HS-27A (cell line): ENCODE results near the gene COL15A1.
"Not testable (repeated sequence)": the region's sequence is repeated elsewhere in the genome, so short reads cannot be mapped to it uniquely, and the experiment has no call there.

Source experiments
- DNase-seq: peaks from one replicate; pipeline ENCODE4 v3.0.0-alpha.2; 2012; ENCODE audit warnings: low read depth, missing footprints

Gene COL15A1

GRCh38 chr9:98943682-98944056 is at the start of gene COL15A1:
TSS of gene COL15A1 (plus strand) at chr9:98943907. CDS start at chr9:98944062, 155 bp downstream.
- DNase-seq: no peak

GRCh38 chr9:98894171-98894570 is 49.5 kb upstream of the COL15A1 start:
- no peak for DNase-seq

DNA sequence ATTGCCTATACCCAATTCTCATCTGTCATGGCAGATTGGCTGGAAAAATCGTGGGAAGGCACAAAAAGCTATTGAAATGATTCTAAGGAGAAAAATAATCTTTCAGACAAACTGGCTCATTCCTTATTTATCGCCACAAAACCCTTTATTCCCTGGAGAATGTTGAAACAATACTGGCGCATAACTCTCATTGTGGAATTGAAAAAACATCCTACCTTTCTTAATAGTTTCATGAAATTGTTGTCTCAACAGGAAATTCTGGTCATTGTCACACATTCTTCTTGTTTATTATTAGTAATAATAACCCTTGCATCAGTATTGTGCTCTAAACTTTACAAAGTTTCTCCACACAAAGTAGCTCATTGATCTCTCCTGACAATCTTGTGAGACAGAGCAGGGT is 48.9 kb upstream of the COL15A1 start:
- no peak for DNase-seq

DNA sequence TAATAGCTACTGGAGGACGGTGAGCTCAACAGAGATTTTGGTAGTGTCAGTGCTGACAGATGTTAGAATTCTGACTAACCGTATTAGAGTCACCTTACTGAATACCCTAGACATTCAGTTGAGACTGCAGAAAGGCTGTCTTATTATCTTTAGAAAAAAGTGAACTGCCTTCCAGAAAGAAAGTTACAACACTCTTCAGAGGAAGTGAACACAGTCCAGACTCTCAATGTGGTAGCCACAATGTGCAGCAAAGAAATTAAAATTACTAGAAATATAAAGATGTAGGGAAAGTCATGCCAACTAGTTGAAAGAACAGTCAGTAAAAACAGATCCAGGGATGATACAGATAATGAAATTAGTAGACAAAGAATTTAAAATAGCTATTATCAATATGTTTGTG is 47.1 kb upstream of the COL15A1 start:
- no peak for DNase-seq

GRCh38 chr9:98897745-98898144 is 46.0 kb upstream of the COL15A1 start:
- peak; percentile 59 for DNase-seq

- no peak for DNase-seq
These were observed 44.2 kb upstream of the COL15A1 start for GRCh38 chr9:98899408-98900056.

DNA sequence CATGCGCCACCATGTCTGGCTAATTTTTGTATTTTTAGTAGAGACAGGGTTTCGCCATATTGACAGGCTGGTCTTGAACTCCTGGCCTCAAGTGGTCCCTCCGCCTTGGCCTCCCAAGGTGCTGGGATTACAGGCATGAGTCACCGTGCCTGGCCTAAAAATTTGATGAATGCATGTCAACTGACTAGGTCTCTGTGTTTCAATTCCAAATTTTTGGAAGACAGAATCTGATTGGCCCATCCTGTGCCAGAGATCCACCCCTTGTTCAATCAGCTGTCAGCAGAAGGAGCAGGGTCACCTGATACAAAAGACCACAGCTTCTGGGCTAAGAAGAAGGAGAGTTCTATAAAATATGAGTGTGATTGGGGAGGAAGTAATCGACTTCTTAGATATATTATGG is 43.5 kb upstream of the COL15A1 start:
- no peak for DNase-seq

DNA sequence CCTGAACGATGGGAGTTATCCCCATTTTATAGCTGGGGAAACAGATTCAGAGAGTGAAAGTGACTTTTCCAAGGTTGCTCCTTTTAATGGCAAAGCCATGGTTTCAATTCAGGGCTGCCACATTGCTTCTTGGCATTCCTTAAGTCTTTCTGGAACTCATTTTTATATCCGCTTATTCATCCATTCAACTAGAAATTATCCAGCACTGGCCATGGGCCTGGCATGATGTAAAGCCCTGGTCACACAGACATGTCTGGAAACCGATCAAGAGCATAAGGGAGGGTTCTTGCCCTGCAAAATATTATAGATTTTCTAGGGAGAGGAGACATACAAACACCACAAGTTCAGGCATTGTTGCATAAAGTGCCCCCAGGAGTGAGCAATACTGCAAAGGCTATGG is 43.0 kb upstream of the COL15A1 start:
- DNase-seq: no peak

DNA sequence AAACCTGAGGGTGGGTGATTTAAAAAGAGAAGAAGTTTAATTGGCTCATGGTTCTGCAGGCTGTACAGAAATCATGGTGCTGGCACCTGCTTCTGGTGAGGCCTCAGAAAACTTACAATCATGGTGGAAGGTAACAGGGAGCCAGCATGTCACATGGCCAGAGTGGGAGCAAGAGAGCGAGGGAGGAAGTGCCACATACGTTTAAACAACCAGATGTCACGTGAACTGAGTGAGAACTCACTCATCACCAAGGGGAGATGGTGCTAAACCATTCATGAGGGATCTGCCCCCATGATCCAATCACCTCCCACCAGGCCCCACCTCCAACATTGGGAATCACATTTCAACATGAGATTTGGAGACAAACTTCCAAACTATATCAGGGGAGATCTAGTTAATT is 41.9 kb upstream of the COL15A1 start:
- DNase-seq: not testable (repeated sequence)

DNA sequence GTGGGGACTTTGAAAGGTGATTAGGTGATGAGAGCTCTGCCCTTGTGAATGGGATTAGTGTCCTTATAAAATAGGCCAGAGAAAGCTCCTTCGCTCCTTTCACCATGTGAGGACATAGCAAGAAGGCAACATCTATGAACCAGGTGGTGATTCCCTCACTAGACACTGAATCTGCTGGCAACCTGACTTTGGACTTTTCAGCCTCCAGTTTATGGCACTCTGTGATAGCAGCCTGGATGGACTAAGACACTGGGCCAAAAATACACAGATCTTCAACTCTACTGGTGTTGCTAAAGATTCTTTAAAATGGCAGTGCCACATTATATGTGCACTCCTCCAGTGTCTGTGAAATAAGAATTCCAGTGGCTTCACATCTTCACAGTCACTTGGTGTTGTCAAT is 41.2 kb upstream of the COL15A1 start:
- no peak for DNase-seq

DNA sequence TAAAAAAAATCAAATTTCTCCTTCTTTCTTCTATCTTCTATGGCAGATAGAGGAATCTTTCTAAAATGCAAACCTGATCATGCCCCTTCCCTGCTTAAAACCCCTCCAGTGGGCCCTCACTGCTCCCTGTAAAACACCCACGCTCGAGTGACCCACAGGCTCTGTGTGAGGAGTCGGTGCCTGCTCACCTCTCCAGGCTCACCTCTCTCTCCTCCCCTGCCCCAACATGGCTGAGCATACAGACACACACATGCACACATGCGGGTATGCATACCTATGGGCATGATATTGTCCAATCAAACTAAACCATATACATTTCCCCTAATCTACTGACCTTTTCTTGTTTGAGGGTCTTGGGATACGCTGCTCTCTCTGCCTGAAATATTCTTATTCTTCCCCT is 40.8 kb upstream of the COL15A1 start:
- no peak for DNase-seq

- DNase-seq: no peak
These were observed 39.7 kb upstream of the COL15A1 start for GRCh38 chr9:98903961-98904411.

- DNase-seq: no peak
These were observed 38.7 kb upstream of the COL15A1 start for GRCh38 chr9:98905015-98905414.

- DNase-seq: peak; percentile 75
These were observed 37.2 kb upstream of the COL15A1 start for GRCh38 chr9:98906273-98907040.

- DNase-seq: no peak
These were observed 36.7 kb upstream of the COL15A1 start for GRCh38 chr9:98907055-98907454.

DNA sequence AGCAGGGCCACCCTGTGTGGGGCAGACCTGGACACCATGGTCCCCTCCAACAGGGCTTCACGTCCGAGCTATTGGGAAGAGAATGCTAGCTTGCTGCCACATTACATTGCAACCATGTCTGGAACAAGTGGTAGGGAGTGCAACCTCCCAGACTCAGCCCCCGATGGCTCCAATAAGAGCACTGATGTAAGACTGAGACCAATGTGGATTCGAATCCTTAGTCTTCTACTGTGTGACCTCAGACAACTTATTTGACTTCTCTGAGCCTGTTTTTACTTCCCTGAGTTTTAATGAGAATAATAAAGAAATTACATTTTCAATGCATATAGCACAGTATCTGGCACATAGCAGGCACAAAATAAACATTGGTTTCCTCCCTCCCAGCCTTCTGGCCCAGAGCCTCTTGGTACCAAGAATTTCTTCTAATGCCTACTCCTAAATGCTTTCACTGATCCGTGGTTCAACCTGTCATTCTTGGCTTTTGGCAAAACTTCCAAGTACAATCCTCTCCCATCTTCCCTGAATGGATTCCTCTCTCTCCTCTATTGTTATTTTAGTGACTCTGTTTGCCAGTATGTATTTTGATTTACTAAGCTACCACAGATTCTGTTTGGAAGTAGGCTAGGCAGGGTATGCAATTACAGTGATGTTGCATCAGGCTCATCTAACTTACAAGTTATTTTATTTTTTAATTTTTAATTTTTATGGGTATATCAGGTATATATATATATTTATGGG is 34.6 kb upstream of the COL15A1 start:
- peak; percentile 72 for DNase-seq

- DNase-seq: no peak
These were observed 33.8 kb upstream of the COL15A1 start for GRCh38 chr9:98909935-98910334.

DNA sequence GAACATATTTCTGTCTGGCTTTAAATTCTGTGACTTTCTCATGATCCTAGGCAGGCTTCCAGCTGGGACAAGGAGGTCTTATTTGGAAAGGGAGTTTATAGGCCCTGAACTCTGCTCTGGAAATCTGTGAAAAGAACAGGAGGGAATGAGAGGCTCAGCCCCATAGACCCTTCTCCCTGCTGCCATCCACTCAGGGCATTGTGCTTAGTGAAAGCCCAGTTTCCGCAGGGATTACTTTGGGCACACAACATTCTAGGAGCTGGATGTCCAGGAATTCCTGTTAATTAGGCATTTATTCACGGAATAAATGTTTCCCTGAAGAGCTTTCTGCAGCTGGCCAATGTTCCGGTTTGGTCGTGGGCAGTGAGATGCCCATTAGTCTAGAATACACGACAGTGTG is 32.7 kb upstream of the COL15A1 start:
- DNase-seq: no peak

GRCh38 chr9:98911738-98912137 is 32.0 kb upstream of the COL15A1 start:
- DNase-seq: not testable (repeated sequence)

DNA sequence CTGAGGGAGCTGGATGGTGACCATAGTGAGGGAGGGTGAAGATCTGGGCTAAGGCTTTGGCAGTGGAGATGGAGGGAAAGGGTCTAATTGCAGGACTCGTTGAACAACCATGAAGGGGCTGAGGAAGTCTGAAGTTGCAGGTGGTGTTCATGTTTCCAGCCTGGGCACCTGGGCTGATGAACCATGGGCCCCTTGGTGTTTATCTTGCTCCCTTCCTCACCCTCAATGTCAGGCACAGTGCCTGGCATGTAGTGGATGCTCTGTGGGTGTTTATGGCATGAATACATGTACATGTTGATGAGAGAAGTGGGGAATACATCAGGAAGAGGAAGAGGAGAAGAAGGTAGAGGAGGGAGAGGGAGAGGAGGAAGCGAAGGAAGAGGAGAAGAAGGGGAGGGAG is 31.3 kb upstream of the COL15A1 start:
- no peak for DNase-seq

DNA sequence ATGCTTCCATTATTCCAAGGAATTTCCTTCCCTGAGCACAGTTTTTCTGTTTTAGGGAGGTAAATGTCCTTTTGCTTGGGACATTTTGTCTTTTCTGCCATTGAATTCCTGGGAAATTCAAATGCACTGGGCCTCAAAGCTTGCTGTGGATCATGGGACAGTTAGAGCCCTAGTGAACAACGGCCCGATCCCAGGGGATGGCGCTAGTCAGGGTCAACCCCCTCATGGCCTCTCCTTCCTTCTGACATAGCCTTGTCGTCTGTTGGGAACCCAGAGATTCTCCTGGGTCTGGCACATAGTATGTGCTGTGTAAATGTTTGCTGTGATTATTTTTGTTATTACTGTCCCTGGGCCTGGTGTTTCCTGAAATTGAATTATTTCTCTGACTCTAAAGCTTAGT is 30.7 kb upstream of the COL15A1 start:
- DNase-seq: no peak

- no peak for DNase-seq
These were observed 30.0 kb upstream of the COL15A1 start for GRCh38 chr9:98913705-98914104.

- no peak for DNase-seq
These were observed 28.1 kb upstream of the COL15A1 start for GRCh38 chr9:98915599-98915998.
